ENCODE data around the gene TXNDC11. TPM values are rescaled to one million over a fixed set of nuclear protein-coding genes. Genes with fewer than 3 reads are reported as not detected.

Gene TXNDC11
- total RNA-seq, 1 donor from 2014 or later = 59.4 TPM

DNA sequence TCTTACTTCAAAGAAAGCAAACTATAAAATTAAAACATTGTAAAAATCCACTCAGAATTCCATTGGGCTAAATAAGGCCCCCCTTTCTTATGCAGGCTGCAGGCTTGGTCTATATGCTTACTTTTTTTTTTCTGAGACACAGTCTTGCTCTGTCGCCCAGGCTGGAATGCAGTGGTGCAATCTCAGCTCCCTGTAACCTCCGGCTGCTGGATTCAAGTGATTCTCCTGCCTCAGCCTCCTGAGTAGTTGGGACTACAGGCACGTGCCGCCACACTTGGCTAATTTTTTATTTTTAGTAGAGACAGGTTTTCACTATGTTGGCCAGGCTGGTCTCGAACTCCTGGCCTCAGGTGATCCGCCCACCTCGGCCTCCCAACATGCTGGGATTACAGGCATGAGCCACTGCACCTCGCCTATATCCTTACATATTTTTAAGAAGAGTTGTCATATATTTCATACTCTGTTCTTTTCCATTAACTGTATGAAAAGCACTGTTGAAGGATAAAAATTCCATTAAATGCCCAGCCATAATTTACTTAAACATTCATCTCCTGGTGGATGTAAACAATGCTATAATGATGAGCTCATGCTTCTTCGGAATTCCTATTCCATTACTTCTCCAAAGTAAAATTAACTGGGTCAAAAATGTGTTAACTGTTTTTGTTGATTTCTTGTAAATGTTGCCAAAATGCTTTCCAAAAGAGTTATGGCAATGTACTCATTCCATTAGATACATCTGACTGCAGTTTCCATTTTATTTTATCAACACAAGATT is 56.6 kb downstream of the TXNDC11 start:
- H3K4me1 ChIP-seq = peaks cover 20% of the 10 kb centered on the region
- peak overlapping the region; percentile 39 for H3K27ac ChIP-seq
- H3K27me3 ChIP-seq = no peaks in the 10 kb centered on the region
- H3K4me3 ChIP-seq = no peak overlapping the region
- intact Hi-C loops (cut with DNase I) = no loop called here
- TF ChIP-seq, protein P1, sequence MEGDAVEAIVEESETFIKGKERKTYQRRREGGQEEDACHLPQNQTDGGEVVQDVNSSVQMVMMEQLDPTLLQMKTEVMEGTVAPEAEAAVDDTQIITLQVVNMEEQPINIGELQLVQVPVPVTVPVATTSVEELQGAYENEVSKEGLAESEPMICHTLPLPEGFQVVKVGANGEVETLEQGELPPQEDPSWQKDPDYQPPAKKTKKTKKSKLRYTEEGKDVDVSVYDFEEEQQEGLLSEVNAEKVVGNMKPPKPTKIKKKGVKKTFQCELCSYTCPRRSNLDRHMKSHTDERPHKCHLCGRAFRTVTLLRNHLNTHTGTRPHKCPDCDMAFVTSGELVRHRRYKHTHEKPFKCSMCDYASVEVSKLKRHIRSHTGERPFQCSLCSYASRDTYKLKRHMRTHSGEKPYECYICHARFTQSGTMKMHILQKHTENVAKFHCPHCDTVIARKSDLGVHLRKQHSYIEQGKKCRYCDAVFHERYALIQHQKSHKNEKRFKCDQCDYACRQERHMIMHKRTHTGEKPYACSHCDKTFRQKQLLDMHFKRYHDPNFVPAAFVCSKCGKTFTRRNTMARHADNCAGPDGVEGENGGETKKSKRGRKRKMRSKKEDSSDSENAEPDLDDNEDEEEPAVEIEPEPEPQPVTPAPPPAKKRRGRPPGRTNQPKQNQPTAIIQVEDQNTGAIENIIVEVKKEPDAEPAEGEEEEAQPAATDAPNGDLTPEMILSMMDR (IDR thresholded peaks at IDR 0.05) = no peak
- no peak for TF ChIP-seq POLR2A (IDR thresholded peaks at IDR 0.05)
- TF ChIP-seq POLR2AphosphoS5 (IDR thresholded peaks at IDR 0.05; ENCODE audit: insufficient read depth in 1 of 2, low read depth in 1 of 2) = no peak
- DNase-seq (ENCODE audit: extremely low spot score in 2 of 2) = no peak
- no peaks in the 10 kb centered on the region for H3K9me3 ChIP-seq
- H3K36me3 ChIP-seq = peaks cover 0 to 57% of the 10 kb centered on the region in 2 donors

DNA sequence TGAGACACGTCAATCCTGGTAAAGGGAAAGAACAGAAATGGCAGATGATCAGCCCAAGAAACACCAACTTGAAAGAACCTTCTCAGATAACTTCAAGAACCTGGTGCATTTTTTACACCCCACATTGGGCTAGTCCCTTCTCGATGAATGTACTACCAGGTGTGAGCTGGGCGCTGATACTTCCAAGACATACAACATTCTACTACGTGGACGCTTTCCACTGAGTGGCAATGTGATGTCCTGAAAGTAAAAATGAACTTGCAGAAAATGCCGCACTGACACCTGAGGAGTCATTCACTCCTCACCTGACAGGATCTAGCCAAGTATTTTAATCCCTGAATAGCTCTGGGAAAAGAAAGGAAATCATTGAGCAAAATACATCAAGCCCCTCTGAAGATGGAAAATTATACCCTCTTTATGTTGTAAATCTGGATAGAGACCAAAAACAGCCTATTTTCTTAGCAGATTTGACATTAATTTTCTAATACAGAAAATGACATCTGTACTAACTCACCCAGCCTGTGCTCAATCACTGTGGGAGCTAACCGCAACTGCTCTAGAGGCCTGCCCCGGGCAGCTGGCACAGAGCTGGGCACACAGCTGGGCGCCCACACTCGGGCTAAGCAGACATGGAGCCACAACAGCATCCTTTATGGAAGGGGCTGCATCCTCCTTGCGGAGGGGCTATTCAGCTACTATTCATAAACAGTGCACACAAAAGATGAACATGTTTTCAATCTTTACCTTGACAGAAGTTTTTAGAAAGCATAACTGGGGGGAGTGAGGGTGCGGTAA is 58.2 kb downstream of the TXNDC11 start:
- intact Hi-C loops (cut with DNase I) = no loop called here
- H3K4me1 ChIP-seq = peaks cover 21% of the 10 kb centered on the region
- no peaks in the 10 kb centered on the region for H3K9me3 ChIP-seq
- no peak overlapping the region for H3K27ac ChIP-seq
- H3K4me3 ChIP-seq = no peak overlapping the region
- no peaks in the 10 kb centered on the region for H3K27me3 ChIP-seq
- DNase-seq (ENCODE audit: extremely low spot score in 2 of 2) = no peak
- peaks cover 0 to 50% of the 10 kb centered on the region in 2 donors for H3K36me3 ChIP-seq
- TF ChIP-seq, protein P1 (IDR thresholded peaks at IDR 0.05) = no peak
- TF ChIP-seq POLR2AphosphoS5 (IDR thresholded peaks at IDR 0.05; ENCODE audit: insufficient read depth in 1 of 2, low read depth in 1 of 2) = no peak
- no peak for TF ChIP-seq POLR2A (IDR thresholded peaks at IDR 0.05)

DNA sequence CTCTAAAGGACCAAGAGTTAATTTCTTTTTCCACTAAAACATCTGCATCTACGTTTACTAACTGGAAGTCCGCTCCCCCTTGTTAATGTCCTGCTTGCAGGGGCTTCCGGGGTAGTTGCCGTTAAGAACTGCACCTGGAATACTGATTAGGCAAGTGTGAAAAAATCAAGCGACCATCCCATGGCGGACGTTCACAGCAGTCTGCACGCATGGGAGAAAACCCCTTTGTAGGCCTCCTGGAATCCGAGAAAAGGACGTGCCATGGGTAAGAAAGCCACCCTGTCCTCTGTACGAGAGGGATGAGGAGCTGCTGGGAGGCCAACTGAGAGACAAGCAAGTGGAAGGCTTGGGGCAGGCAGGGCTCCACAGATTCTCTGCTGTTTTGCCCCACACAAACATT is 59.5 kb downstream of the TXNDC11 start:
- H3K4me1 ChIP-seq = peaks cover 30% of the 10 kb centered on the region
- no peak overlapping the region for H3K4me3 ChIP-seq
- no peak for DNase-seq (ENCODE audit: extremely low spot score in 2 of 2)
- H3K36me3 ChIP-seq = peaks cover 0 to 60% of the 10 kb centered on the region in 2 donors
- H3K9me3 ChIP-seq = no peaks in the 10 kb centered on the region
- intact Hi-C loops (cut with DNase I) = no loop called here
- TF ChIP-seq POLR2A (IDR thresholded peaks at IDR 0.05) = no peak
- no peak for TF ChIP-seq POLR2AphosphoS5 (IDR thresholded peaks at IDR 0.05; ENCODE audit: insufficient read depth in 1 of 2, low read depth in 1 of 2)
- TF ChIP-seq, protein P1 (IDR thresholded peaks at IDR 0.05) = no peak
- no peaks in the 10 kb centered on the region for H3K27me3 ChIP-seq
- peak overlapping the region; percentile 25 for H3K27ac ChIP-seq

GRCh38 chr16:11682655-11683096 is 60.0 kb downstream of the TXNDC11 start:
- Histone ChIP-seq H3K4me3 (no peak overlapping the region), H3K9me3 (no peaks in the 10 kb centered on the region), H3K27ac (peak overlapping the region; percentile 25), H3K27me3 (no peaks in the 10 kb centered on the region), H3K36me3 (peaks cover 0 to 63% of the 10 kb centered on the region in 2 donors), H3K4me1 (peaks cover 34% of the 10 kb centered on the region)
- intact Hi-C loops (cut with DNase I) = no loop called here
- TF ChIP-seq, protein P1 (IDR thresholded peaks at IDR 0.05) = no peak
- TF ChIP-seq POLR2AphosphoS5 (IDR thresholded peaks at IDR 0.05; ENCODE audit: insufficient read depth in 1 of 2, low read depth in 1 of 2) (no peak), POLR2A (IDR thresholded peaks at IDR 0.05) (no peak)
- no peak for DNase-seq (ENCODE audit: extremely low spot score in 2 of 2)

All from vagina (tissue), 2 donors.